VCaP (cell line): ENCODE measurements around the gene AFF1.

Experiments used
- H3K27ac ChIP-seq: fragments of 450-650 bp; 2 replicates; pipeline ENCODE4 v1.5.1; 2017
- TF ChIP-seq, protein P1 (sequence below): fragments of 450-650 bp; conservative IDR thresholded peaks from 2 replicates; pipeline ENCODE4 v1.5.1; 2017; ENCODE audit warnings: mild to moderate bottlenecking, moderate library complexity

AFF1 gene

DNA sequence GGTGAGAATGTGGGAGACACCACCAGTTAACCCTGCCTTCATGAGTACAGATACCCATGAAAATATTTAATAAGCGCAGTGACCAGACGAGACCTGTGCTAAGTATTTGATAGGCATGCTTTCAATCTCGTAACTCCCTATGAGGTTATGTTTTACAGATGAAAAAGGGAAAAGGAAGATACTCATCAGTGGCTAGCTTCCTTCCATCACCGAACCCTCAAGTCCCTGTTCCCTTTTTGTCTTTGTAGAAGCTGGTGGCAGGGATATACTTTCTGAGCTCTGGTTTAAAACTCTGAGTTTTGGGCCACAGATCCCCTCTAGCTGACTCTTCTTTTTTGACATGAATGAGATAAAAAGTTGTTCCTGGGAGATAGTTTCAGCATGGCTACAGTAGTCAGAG, 26.3 kb downstream of the AFF1 start:
- TF ChIP-seq, protein P1, sequence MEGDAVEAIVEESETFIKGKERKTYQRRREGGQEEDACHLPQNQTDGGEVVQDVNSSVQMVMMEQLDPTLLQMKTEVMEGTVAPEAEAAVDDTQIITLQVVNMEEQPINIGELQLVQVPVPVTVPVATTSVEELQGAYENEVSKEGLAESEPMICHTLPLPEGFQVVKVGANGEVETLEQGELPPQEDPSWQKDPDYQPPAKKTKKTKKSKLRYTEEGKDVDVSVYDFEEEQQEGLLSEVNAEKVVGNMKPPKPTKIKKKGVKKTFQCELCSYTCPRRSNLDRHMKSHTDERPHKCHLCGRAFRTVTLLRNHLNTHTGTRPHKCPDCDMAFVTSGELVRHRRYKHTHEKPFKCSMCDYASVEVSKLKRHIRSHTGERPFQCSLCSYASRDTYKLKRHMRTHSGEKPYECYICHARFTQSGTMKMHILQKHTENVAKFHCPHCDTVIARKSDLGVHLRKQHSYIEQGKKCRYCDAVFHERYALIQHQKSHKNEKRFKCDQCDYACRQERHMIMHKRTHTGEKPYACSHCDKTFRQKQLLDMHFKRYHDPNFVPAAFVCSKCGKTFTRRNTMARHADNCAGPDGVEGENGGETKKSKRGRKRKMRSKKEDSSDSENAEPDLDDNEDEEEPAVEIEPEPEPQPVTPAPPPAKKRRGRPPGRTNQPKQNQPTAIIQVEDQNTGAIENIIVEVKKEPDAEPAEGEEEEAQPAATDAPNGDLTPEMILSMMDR: no peak
- 0 out of 2 replicates have a peak overlapping the region, but pooled peaks have one; percentile 5 for H3K27ac ChIP-seq

DNA sequence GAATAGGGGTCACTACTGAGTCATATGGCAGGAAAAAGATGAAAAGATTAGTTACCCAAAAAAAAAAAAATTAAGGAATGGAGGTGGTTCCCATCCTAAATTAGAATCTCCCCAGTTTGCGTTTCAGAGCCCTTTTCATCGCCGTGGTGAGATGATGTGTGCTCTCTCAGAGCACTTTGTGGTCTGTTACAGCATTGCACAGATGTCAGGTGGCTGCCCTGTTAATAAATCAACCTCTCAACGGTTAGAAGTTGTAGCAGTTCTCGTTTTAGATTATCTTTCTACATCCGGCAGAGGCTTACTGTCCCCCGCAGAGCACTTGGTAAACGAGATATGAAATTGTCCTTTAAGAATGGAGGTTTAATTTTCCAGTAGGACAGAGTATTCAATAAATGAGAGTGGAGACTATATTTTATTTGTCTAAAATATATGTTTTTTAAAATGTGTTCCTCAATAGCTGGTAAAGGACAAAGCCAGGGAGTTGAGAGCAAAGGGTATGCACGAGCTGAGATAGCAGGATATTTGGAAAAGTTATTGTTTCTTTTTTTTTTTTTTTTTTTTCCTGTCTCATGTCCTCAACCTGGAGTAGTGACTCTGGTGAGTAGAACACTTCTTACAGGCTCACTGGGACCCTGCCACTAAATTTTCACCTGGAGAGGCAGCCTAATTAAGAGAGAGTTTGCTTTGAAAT, 26.9 kb downstream of the AFF1 start:
- TF ChIP-seq, protein P1: no peak
- H3K27ac ChIP-seq: 0 out of 2 replicates have a peak overlapping the region, but pooled peaks have one; percentile 5

DNA sequence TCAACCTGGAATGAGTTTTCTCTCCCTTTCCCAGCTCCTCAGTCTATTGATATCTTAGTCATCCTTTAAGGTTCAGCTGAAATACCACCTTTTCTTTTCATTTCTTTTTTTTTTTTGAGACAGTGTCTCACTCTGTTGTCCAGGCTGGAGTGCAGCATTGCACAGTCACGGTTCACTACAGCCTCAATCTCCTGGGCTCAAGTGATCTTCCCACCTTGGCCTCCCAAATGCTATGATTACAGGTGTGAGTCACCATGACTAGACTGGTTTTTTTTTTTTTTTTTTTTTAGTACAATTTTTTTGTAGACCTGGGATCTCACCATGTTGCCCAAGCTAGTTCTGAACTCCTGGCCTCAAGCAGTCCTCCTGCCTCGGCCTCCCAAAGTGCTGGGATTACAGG, 28.9 kb downstream of the AFF1 start:
- H3K27ac ChIP-seq: no peak overlapping the region
- TF ChIP-seq, protein P1: no peak

DNA sequence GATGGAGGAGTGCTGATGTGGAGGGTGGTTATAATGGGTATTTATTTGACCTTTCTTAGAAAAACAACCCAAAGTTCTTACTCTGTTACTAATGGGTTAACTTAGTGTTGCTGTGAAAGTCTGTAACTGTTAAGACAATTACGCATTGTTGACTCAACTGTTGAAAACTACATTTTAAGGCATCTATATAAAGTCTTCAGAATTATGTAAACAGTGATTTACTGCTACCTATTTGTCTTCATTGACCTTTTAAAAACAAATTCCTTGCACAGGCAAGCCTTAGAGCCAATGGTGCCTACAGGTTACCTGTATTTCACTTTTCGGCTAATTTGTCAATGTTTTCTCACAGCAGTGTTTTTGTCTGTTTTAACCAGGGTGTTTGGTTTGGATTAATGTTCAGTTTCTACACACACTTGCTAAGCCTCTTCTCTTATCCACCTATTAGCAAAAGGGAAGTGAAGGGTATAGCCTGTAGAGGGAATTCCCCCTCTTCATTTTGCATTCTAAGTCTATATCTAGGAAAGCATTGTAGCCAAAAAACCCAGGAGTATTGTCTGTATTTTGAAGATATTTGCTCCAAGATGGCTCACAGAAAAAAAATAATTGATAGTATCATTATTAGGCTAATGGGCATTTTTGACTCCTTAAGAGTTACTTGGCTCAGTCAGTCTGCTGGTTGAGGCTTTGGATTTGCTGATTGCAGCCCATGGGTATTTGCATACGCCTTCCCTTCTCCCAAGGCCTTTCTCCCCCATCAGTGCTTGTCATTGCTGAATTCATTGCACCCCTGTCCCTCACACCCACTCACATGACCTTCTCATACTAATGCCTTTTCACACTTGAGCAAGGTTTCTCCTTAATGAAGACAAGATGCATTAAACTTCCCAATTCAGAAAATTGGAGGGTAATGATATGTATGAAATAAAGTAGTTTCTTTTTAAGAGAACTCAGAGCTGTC, 30.5 kb downstream of the AFF1 start:
- H3K27ac ChIP-seq: no peak overlapping the region
- TF ChIP-seq, protein P1: no peak

DNA sequence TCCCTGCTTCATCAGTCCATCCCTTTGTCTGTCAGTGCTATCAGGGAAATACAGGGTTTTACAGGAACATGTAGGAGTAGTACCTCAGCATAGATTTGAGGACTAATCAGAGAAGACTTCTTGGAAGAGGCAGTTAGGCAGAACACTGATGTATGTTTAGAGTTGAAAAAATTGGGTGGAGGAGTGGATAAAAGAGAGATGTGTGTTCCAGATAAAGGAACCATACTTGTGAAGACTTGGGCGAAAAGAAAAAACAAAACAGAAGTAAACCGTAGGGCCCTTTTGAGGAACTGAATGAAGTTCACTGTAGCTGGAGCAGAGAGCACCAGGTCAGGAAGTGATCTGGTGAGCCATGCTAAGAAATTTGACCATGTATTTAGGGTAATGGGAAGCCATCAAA, 32.3 kb downstream of the AFF1 start:
- H3K27ac ChIP-seq: no peak overlapping the region
- TF ChIP-seq, protein P1: no peak

DNA sequence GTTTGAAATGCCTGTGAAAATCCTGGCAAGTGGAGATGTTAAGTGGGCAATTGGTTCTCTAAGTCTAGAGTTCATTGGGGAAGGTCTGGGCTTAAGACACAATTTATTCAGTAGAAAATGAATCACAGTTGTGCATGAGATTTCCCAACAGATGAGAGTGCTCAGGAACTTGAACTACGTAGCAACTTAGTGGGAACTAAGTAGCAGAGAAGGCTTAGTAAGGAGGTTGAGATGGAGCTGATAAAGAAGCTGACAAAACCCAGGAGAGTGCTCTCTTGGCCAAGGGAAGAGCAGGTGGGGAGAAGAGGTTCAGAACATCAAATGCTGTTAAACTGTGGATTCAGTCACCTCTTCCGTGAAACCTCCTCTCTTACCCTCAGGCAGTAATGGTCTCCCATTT, 33.0 kb downstream of the AFF1 start:
- TF ChIP-seq, protein P1: no peak
- H3K27ac ChIP-seq: no peak overlapping the region; the same call in 1 of the 2 replicates

DNA sequence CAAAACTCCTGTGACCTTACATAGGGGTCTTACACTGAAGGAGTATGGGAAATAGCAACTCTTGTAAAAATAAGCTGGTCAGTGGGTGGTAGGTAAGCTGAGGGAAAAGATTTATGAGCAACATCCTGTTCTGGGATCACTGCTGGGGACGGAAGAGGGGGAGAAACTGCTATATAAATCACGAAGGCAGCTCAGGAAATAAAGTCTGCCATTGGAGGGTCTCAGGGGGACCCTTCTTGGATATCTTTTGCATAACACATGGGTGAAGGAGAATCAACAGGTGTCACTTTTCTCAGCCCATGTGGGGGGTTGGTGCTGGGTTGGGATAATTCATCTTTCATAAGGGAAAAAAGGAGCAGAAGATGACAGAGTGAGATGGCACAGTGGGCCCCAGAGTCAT, 33.7 kb downstream of the AFF1 start:
- TF ChIP-seq, protein P1: no peak
- H3K27ac ChIP-seq: peak overlapping the region; percentile 82
